K562 (cell line): ENCODE results near the gene SNRNP40. TPM values are rescaled to one million over a fixed set of nuclear protein-coding genes. Genes with fewer than 3 reads are reported as not detected.

Experiments
- ATAC-seq: fragments of 200-7000 bp; cut with Tn5 transposase; 3 replicates; pipeline ENCODE4 v1.9.1; 2020; ENCODE audit warnings: moderate library complexity
- BruUV-seq: library from RNA; stranded (reverse); fragments of 400-500 nt; replicated peaks from 2 replicates; lab custom pipeline; 2021; lab: Mats Ljungman, UMichigan
- CTCF ChIA-PET: fragments of 300-600 bp; formaldehyde crosslinking; extraction: SDS; loops from one replicate; lab custom pipeline; 2021; ENCODE audit warnings: low intra/inter-chr PET ratio; lab: Yijun Ruan, JAX
- POLR2A ChIA-PET: fragments of 300-600, 350-650 bp; sonication (Branson Sonifier 250); formaldehyde crosslinking; extraction: SDS; loops from one replicate; lab custom pipeline; 2021; ENCODE audit warnings: antibody characterized with exemption, inconsistent platforms; lab: Yijun Ruan, JAX
- DNase-seq, 4 experiments: peaks; one replicate each; pipeline versions ENCODE4 v3.0.0 to v3.0.0-alpha.2; 2011 to 2018; ENCODE audit warnings: low spot score in 3 of 4, mixed read lengths in 3 of 4; ENCODE audit errors: extremely low read depth in 1 of 4
- FAIRE-seq: peaks from 2 replicates; lab custom pipeline; 2011; peaks lifted over from hg19 to GRCh38; lab: Jason Lieb, UNC
- H2AFZ ChIP-seq: 2 replicates; pipeline ENCODE4 v1.6.0; 2011; ENCODE audit warnings: low read depth, low read length, control low read depth, inconsistent platforms
- H3K27ac ChIP-seq: fragments of 200-600 bp; 3 replicates; pipeline ENCODE4 v1.8.0; 2011; ENCODE audit warnings: low read depth, mild to moderate bottlenecking, control low read depth, inconsistent platforms, low read length, moderate library complexity, mixed read lengths; ENCODE audit errors: extremely low read depth
- H3K27me3 ChIP-seq, 2 experiments: fragments of 300-600 bp in 1 of 2; 2 replicates in 1 of 2; 3 replicates in 1 of 2; pipeline versions ENCODE4 v1.6.0 to v1.8.0; 2011; ENCODE audit warnings: inconsistent platforms in 2 of 2, low read length in 2 of 2, mild to moderate bottlenecking in 1 of 2, mixed read lengths in 1 of 2, moderate library complexity in 1 of 2; ENCODE audit not compliant: control insufficient read depth in 2 of 2, insufficient read depth in 2 of 2
- H3K36me3 ChIP-seq: fragments of 300-600 bp; 3 replicates; pipeline ENCODE4 v1.8.0; 2011; ENCODE audit warnings: mild to moderate bottlenecking, low read length, inconsistent platforms; ENCODE audit not compliant: control insufficient read depth, insufficient read depth
- H3K4me1 ChIP-seq, 2 experiments: fragments of 200-600 bp in 1 of 2; replicated peaks in 1 of 2; 2 replicates in 1 of 2; 3 replicates in 1 of 2; pipeline versions ENCODE4 v1.5.1 to v1.8.0; 2011; ENCODE audit warnings: inconsistent platforms in 2 of 2, low read length in 2 of 2, mild to moderate bottlenecking in 1 of 2, mixed read lengths in 1 of 2, moderate library complexity in 1 of 2; ENCODE audit not compliant: control insufficient read depth in 2 of 2, insufficient read depth in 2 of 2
- H3K4me2 ChIP-seq: 2 replicates; pipeline ENCODE4 v1.6.1; 2011; ENCODE audit warnings: low read length, control low read depth, inconsistent platforms, mixed read lengths; ENCODE audit not compliant: insufficient read depth
- H3K4me3 ChIP-seq: fragments of 200-600 bp; sonication (generic), shearing (Covaris generic); 2 replicates; pipeline ENCODE4 v1.5.1; 2016; ENCODE audit warnings: control low read depth, inconsistent platforms
- H3K79me2 ChIP-seq: fragments of 200-600 bp; 3 replicates; pipeline ENCODE4 v1.8.0; 2011; ENCODE audit warnings: low read length, inconsistent platforms; ENCODE audit not compliant: control insufficient read depth, insufficient read depth
- H3K9ac ChIP-seq, 2 experiments: 2 replicates each; pipeline versions ENCODE4 v1.6.0 to v1.6.1; 2011; ENCODE audit warnings: low read depth in 2 of 2, low read length in 2 of 2, control low read depth in 1 of 2, inconsistent platforms in 1 of 2, mild to moderate bottlenecking in 1 of 2, mixed read lengths in 1 of 2; ENCODE audit not compliant: insufficient read depth in 1 of 2
- H3K9me1 ChIP-seq: one replicate; pipeline ENCODE4 v1.6.0; 2011; ENCODE audit warnings: inconsistent platforms, mild to moderate bottlenecking, low read length, moderate library complexity; ENCODE audit not compliant: control insufficient read depth, insufficient read depth
- H3K9me3 ChIP-seq: replicated peaks from 2 replicates; pipeline ENCODE4 v1.5.1; 2011; ENCODE audit warnings: low read depth, low read length, inconsistent platforms; ENCODE audit not compliant: control insufficient read depth, insufficient read depth
- H4K20me1 ChIP-seq: replicated peaks from 2 replicates; pipeline ENCODE4 v1.6.1; 2011; ENCODE audit warnings: low read length, inconsistent platforms, mixed read lengths; ENCODE audit not compliant: control insufficient read depth, insufficient read depth
- CBX1 ChIP-seq: sonication (generic); IDR thresholded peaks from 2 replicates; pipeline ENCODE4 v1.6.1; 2016; ENCODE audit warnings: antibody characterized with exemption, low read depth, mild to moderate bottlenecking
- CHD4 ChIP-seq: fragments of 200-600 bp; sonication (generic); IDR thresholded peaks from 3 replicates; pipeline ENCODE4 v1.6.1; 2012; ENCODE audit warnings: low read depth, mild to moderate bottlenecking, mixed read lengths, low read length, inconsistent platforms; ENCODE audit not compliant: insufficient read depth, insufficient replicate concordance, poor library complexity, severe bottlenecking
- NCOA6 ChIP-seq: fragments of 450-650 bp; IDR thresholded peaks from 2 replicates; pipeline ENCODE4 v1.6.1; 2017; ENCODE audit warnings: mild to moderate bottlenecking
- NFYB ChIP-seq: IDR thresholded peaks from 2 replicates; pipeline ENCODE4 v1.6.1; 2011; ENCODE audit warnings: mild to moderate bottlenecking, moderate library complexity; ENCODE audit not compliant: insufficient read length; ENCODE audit errors: extremely low read depth
- RBBP5 ChIP-seq: fragments of 200-600 bp; sonication (generic); IDR thresholded peaks from 2 replicates; pipeline ENCODE4 v1.6.1; 2012; ENCODE audit warnings: borderline replicate concordance, mild to moderate bottlenecking, low read length, control low read depth, inconsistent platforms; ENCODE audit not compliant: insufficient read depth, poor library complexity, severe bottlenecking
- STAG1 ChIP-seq: sonication (generic); formaldehyde crosslinking; IDR thresholded peaks from 2 replicates; pipeline ENCODE4 v1.5.0; 2020; ENCODE audit warnings: missing genetic modification reagents, borderline replicate concordance
- TBL1XR1 ChIP-seq, 2 experiments: IDR thresholded peaks; 2 replicates each; pipeline ENCODE4 v1.6.1; 2012; ENCODE audit warnings: improper control_type of control experiment in 2 of 2, low read length in 2 of 2, mild to moderate bottlenecking in 1 of 2
- TFAM ChIP-seq: fragments of 250-450 bp; sonication (Bioruptor Pico); conservative IDR thresholded peaks from 2 replicates; pipeline ENCODE4 v1.5.0; 2021; ENCODE audit warnings: mild to moderate bottlenecking, moderate library complexity
- ZNF165 ChIP-seq: fragments of 250-450 bp; sonication (Bioruptor Pico); IDR thresholded peaks from 2 replicates; pipeline ENCODE4 v1.4.0; 2020; ENCODE audit warnings: borderline replicate concordance
- ZNF175 ChIP-seq: fragments of 200-800 bp; sonication (Bioruptor generic); IDR thresholded peaks from 2 replicates; pipeline ENCODE4 v1.6.1; 2016; ENCODE audit warnings: low read depth, mild to moderate bottlenecking, missing genetic modification characterization, missing compliant biosample characterization
- ZNF184 ChIP-seq: sonication (generic); formaldehyde crosslinking; IDR thresholded peaks from 2 replicates; pipeline ENCODE4 v1.5.0; 2020; ENCODE audit warnings: missing genetic modification reagents
- ZNF212 ChIP-seq: fragments of 450-650 bp; formaldehyde crosslinking; IDR thresholded peaks from 2 replicates; pipeline ENCODE4 v1.4.0; 2020; ENCODE audit warnings: mild to moderate bottlenecking
- ZNF695 ChIP-seq: fragments of 450-650 bp; formaldehyde crosslinking; IDR thresholded peaks from 2 replicates; pipeline ENCODE4 v1.4.0; 2020; ENCODE audit warnings: mild to moderate bottlenecking, moderate library complexity
- ZNF696 ChIP-seq: fragments of 250-450 bp; sonication (Bioruptor Pico); conservative IDR thresholded peaks from 2 replicates; pipeline ENCODE4 v1.4.0; 2020; ENCODE audit warnings: mild to moderate bottlenecking, moderate library complexity
- WGBS: fragments of 100-300 bp; shearing (Covaris generic); methylation state at CpG from one replicate; pipeline ENCODE4 v1.1.6; 2016; ENCODE audit warnings: low coverage, mixed read lengths; ENCODE audit not compliant: insufficient coverage; ENCODE audit errors: missing lambda C conversion rate; 5-methylcytosine and 5-hydroxymethylcytosine counted together
- in situ Hi-C: fragments of 300-500 bp; cut with MboI; formaldehyde crosslinking; loops from 4 replicates; pipeline ENCODE4 v1.15.0; 2018; ENCODE audit warnings: inconsistent platforms, mixed read lengths
- intact Hi-C: fragments of 100-400 bp; cut with micrococcal nuclease; formaldehyde crosslinking; loops from 2 replicates; pipeline ENCODE4 v1.14.2; 2022
- polyA plus RNA-seq, 8 experiments: library from polyadenylated mRNA; depleted of rRNA in 4 of 8; stranded (reverse) in 5 of 8; unstranded in 3 of 8; fragments of >200 nt; fragmentation: Nextera tagmentation in 2 of 8; fragmentation: Illumina TruSeq in 1 of 8; extraction: Ambion mirVana in 2 of 8; extraction: Trizol in 1 of 8; gene quantifications; 2 replicates each; pipeline versions ENCODE4 v1.2.1 to v1.2.3, GENCODE V29; 2011 to 2014; ENCODE audit warnings: inconsistent platforms in 1 of 8, missing spikeins in 1 of 8
- total RNA-seq, 7 experiments: library from RNA; depleted of rRNA in 6 of 7; stranded (reverse); fragments of >200 nt in 6 of 7; fragmentation: Illumina TruSeq in 2 of 7; extraction: Trizol in 2 of 7; gene quantifications; 2 replicates each; pipeline versions ENCODE4 v1.2.1 to v1.2.3, GENCODE V29; 2011 to 2021; ENCODE audit warnings: low replicate concordance in 1 of 7
- TF ChIP-seq, protein P1 (sequence below): fragments of 450-650 bp; IDR thresholded peaks from 2 replicates; pipeline ENCODE4 v1.6.1; 2016; ENCODE audit warnings: low read depth

Gene SNRNP40
- total and polyA plus RNA-seq, 9 of the 15 experiments (the other 6 are each of a cell fraction or from before 2014, with no cell fraction given), result 48.7 to 278 (median 163) TPM

DNA sequence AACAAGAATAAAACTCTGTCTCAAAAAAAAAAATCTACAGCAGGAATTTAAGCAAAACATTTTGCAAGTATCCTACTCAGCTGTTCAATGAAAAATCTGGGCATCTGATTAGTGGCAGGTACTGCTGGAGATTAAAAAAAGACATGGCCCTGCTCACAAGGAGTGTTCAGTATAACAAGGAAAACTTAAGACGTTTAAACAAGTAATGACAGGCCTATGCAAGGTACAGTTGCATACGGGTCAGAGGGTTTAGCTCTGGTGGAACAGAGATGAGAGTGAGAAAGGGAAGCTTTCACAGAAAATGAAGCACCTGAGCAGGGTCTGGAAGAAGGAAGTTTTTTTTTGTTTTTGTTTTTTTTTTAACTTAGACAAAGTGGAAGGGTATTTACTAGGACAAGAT is 23.0 kb downstream of the SNRNP40 start:
- ATAC-seq, result no peak
- TF ChIP-seq TFAM (CRISPR knock-in tag) (no peak), ZNF695 (no peak), CHD4 (no peak), CBX1 (no peak), ZNF696 (CRISPR knock-in tag) (no peak), NFYB (no peak), ZNF212 (CRISPR knock-in tag) (no peak), RBBP5 (no peak), ZNF175 (CRISPR knock-in tag) (no peak), NCOA6 (no peak), ZNF165 (no peak), TBL1XR1 (IDR thresholded peaks at IDR 0.05; ENCODE audit: low read length in 2 of 2) (no peak), ZNF184 (CRISPR knock-in tag) (no peak), STAG1 (no peak)
- TF ChIP-seq, protein P1, sequence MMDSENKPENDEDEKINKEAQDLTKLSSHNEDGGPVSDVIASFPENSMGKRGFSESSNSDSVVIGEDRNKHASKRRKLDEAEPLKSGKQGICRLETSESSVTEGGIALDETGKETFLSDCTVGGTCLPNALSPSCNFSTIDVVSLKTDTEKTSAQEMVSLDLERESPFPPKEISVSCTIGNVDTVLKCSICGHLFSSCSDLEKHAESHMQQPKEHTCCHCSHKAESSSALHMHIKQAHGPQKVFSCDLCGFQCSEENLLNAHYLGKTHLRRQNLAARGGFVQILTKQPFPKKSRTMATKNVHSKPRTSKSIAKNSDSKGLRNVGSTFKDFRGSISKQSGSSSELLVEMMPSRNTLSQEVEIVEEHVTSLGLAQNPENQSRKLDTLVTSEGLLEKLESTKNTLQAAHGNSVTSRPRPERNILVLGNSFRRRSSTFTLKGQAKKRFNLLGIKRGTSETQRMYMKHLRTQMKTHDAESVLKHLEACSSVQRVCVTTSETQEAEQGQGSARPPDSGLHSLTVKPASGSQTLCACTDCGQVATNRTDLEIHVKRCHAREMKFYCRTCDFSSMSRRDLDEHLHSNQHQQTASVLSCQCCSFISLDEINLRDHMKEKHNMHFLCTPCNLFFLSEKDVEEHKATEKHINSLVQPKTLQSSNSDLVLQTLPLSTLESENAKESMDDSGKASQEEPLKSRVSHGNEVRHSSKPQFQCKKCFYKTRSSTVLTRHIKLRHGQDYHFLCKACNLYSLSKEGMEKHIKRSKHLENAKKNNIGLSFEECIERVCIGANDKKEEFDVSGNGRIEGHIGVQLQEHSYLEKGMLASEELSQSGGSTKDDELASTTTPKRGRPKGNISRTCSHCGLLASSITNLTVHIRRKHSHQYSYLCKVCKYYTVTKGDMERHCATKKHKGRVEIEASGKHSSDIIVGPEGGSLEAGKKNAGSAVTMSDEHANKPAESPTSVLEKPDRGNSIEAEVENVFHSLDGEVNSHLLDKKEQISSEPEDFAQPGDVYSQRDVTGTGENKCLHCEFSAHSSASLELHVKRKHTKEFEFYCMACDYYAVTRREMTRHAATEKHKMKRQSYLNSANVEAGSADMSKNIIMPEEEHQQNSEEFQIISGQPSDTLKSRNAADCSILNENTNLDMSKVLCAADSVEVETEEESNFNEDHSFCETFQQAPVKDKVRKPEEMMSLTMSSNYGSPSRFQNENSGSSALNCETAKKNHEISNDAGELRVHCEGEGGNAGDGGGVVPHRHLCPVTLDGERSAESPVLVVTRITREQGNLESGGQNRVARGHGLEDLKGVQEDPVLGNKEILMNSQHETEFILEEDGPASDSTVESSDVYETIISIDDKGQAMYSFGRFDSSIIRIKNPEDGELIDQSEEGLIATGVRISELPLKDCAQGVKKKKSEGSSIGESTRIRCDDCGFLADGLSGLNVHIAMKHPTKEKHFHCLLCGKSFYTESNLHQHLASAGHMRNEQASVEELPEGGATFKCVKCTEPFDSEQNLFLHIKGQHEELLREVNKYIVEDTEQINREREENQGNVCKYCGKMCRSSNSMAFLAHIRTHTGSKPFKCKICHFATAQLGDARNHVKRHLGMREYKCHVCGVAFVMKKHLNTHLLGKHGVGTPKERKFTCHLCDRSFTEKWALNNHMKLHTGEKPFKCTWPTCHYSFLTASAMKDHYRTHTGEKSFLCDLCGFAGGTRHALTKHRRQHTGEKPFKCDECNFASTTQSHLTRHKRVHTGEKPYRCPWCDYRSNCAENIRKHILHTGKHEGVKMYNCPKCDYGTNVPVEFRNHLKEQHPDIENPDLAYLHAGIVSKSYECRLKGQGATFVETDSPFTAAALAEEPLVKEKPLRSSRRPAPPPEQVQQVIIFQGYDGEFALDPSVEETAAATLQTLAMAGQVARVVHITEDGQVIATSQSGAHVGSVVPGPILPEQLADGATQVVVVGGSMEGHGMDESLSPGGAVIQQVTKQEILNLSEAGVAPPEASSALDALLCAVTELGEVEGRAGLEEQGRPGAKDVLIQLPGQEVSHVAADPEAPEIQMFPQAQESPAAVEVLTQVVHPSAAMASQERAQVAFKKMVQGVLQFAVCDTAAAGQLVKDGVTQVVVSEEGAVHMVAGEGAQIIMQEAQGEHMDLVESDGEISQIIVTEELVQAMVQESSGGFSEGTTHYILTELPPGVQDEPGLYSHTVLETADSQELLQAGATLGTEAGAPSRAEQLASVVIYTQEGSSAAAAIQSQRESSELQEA, result no peak
- TF ChIP-seq, all 486 proteins: peak for 0
- H3K4me2 ChIP-seq, result no peak overlapping the region
- BruUV-seq, result no TSS peak
- ChIA-PET POLR2A (interaction anchor here (1.1 to 1.2 kb wide), 2 partner anchors 9 to 23 kb away, joined by 4 to 6 read pairs; partner anchors contain the start of genes SNRNP40 and ZCCHC17), CTCF (no interaction called here)
- H4K20me1 ChIP-seq, result no peaks in the 10 kb centered on the region
- in situ Hi-C loops (no loop called here), intact Hi-C loops (no loop called here)
- H3K4me3 ChIP-seq, result no peak overlapping the region
- DNase-seq, result no peak
- H2AFZ ChIP-seq, result no peak overlapping the region
- no peak for FAIRE-seq
- no peak overlapping the region for H3K27ac ChIP-seq
- no peak overlapping the region for H3K9ac ChIP-seq
- H3K27me3 ChIP-seq, result no peaks in the 10 kb centered on the region
- H3K36me3 ChIP-seq, result peaks cover 91% of the 10 kb centered on the region
- no peaks in the 10 kb centered on the region for H3K9me3 ChIP-seq
- no peaks in the 10 kb centered on the region for H3K9me1 ChIP-seq
- H3K4me1 ChIP-seq, result no peaks in the 10 kb centered on the region
- H3K79me2 ChIP-seq, result peaks cover 4% of the 10 kb centered on the region; the same call in 2 of the 3 replicates
- WGBS, result 91% methylated on average over 2 of the region's 2 CpGs
